Body of pancreas (tissue), 4 donors: ENCODE results near the gene PPP6R2.

Source experiments
- POLR2A ChIP-seq, 3 donors: fragments of 450-650 bp; IDR thresholded peaks; one replicate each; pipeline ENCODE4 v1.6.1; 2016; ENCODE audit warnings: antibody characterized with exemption in 3 of 3, mild to moderate bottlenecking in 2 of 3
- TF ChIP-seq, protein P1 (sequence below), 7 experiments: fragments of 450-650 bp in 4 of 7; fragments of 200-600 bp in 3 of 7; sonication (generic) in 3 of 7; IDR thresholded peaks; one replicate each; pipeline ENCODE4 v1.5.1; 2016 to 2019; ENCODE audit warnings: antibody characterized with exemption in 7 of 7

- TF ChIP-seq, protein P1, sequence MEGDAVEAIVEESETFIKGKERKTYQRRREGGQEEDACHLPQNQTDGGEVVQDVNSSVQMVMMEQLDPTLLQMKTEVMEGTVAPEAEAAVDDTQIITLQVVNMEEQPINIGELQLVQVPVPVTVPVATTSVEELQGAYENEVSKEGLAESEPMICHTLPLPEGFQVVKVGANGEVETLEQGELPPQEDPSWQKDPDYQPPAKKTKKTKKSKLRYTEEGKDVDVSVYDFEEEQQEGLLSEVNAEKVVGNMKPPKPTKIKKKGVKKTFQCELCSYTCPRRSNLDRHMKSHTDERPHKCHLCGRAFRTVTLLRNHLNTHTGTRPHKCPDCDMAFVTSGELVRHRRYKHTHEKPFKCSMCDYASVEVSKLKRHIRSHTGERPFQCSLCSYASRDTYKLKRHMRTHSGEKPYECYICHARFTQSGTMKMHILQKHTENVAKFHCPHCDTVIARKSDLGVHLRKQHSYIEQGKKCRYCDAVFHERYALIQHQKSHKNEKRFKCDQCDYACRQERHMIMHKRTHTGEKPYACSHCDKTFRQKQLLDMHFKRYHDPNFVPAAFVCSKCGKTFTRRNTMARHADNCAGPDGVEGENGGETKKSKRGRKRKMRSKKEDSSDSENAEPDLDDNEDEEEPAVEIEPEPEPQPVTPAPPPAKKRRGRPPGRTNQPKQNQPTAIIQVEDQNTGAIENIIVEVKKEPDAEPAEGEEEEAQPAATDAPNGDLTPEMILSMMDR (IDR thresholded peaks at IDR 0.05) = no peak
- no peak for TF ChIP-seq POLR2A (IDR thresholded peaks at IDR 0.05)
Measured at GRCh38 chr22:50419116-50419515, 76.0 kb downstream of the PPP6R2 start.
